OCI-LY1 (cell line): ENCODE data around the gene SOX18.

Source experiments
- H2AFZ ChIP-seq: fragments of 200-600 bp; sonication (generic), shearing (Covaris generic); 2 replicates; pipeline ENCODE4 v1.6.0; 2014; ENCODE audit warnings: antibody characterized with exemption, mild to moderate bottlenecking, low read length
- H3F3A ChIP-seq: fragments of 200-600 bp; sonication (generic), shearing (Covaris generic); 2 replicates; pipeline ENCODE4 v1.6.0; 2014; ENCODE audit warnings: mild to moderate bottlenecking, antibody characterized with exemption, low read length, moderate library complexity; ENCODE audit not compliant: insufficient read depth
- H3K27ac ChIP-seq: fragments of 200-600 bp; sonication (generic); 2 replicates; pipeline ENCODE4 v1.5.1; 2014; ENCODE audit warnings: low read length, mixed run types, mild to moderate bottlenecking, low read depth; ENCODE audit not compliant: poor library complexity, severe bottlenecking
- H3K27me3 ChIP-seq: fragments of 200-600 bp; sonication (generic); 2 replicates; pipeline ENCODE4 v1.6.0; 2014; ENCODE audit warnings: antibody characterized with exemption, mild to moderate bottlenecking, low read length, moderate library complexity; ENCODE audit not compliant: insufficient read depth
- H3K36me3 ChIP-seq: fragments of 200-600 bp; sonication (generic); 2 replicates; pipeline ENCODE4 v1.6.1; 2014; ENCODE audit warnings: mild to moderate bottlenecking, antibody characterized with exemption, low read length, moderate library complexity, mixed read lengths; ENCODE audit not compliant: insufficient read depth
- H3K4me1 ChIP-seq: fragments of 200-600 bp; sonication (generic); 2 replicates; pipeline ENCODE4 v1.5.1; 2014; ENCODE audit warnings: mild to moderate bottlenecking, low read length, moderate library complexity; ENCODE audit not compliant: insufficient read depth, severe bottlenecking
- H3K4me2 ChIP-seq: fragments of 200-600 bp; sonication (generic), shearing (Covaris generic); 2 replicates; pipeline ENCODE4 v1.6.1; 2014; ENCODE audit warnings: low read length
- H3K4me3 ChIP-seq: fragments of 200-600 bp; sonication (generic); 2 replicates; pipeline ENCODE4 v1.5.1; 2014; ENCODE audit warnings: low read length, low read depth, mild to moderate bottlenecking, mixed read lengths; ENCODE audit not compliant: poor library complexity, severe bottlenecking
- H3K79me2 ChIP-seq: fragments of 200-600 bp; shearing (Covaris generic); 2 replicates; pipeline ENCODE4 v1.6.1; 2016; ENCODE audit warnings: mixed run types, low read length, mixed read lengths; ENCODE audit not compliant: insufficient read depth
- H3K9ac ChIP-seq: fragments of 200-600 bp; sonication (generic), shearing (Covaris generic); 2 replicates; pipeline ENCODE4 v1.6.1; 2014; ENCODE audit warnings: mild to moderate bottlenecking, low read length, mixed read lengths
- H3K9me2 ChIP-seq: fragments of 200-600 bp; sonication (generic), shearing (Covaris generic); 2 replicates; pipeline ENCODE4 v1.6.1; 2014; ENCODE audit warnings: low read depth, mild to moderate bottlenecking, low read length, mixed read lengths
- H3K9me3 ChIP-seq: fragments of 200-600 bp; shearing (Covaris generic); 2 replicates; pipeline ENCODE4 v1.6.1; 2014; ENCODE audit warnings: low read length, mixed read lengths
- H4K20me1 ChIP-seq: fragments of 200-600 bp; sonication (generic), shearing (Covaris generic); 2 replicates; pipeline ENCODE4 v1.6.0; 2016; ENCODE audit warnings: mild to moderate bottlenecking, low read length; ENCODE audit not compliant: insufficient read depth
- CTCF ChIP-seq: fragments of 200-600 bp; sonication (generic), shearing (Covaris generic); IDR thresholded peaks from 2 replicates; pipeline ENCODE4 v1.5.1; 2017; ENCODE audit warnings: mild to moderate bottlenecking, antibody characterized with exemption, low read length, moderate library complexity, mixed read lengths
- EZH2 ChIP-seq: fragments of 200-600 bp; sonication (generic), shearing (Covaris generic); IDR thresholded peaks from 2 replicates; pipeline ENCODE4 v1.8.0; 2017; ENCODE audit warnings: borderline replicate concordance, mixed run types, mild to moderate bottlenecking, antibody characterized with exemption, low read length, moderate library complexity, mixed read lengths

Gene SOX18

GRCh38 chr20:64006902-64007301 is 42.5 kb downstream of the SOX18 start:
- no peak overlapping the region for H3K4me2 ChIP-seq
- H3K4me3 ChIP-seq, result no peak overlapping the region
- no peaks in the 10 kb centered on the region for H3K27me3 ChIP-seq
- peaks cover 10% of the 10 kb centered on the region for H3K9me3 ChIP-seq
- no peak overlapping the region for H3K27ac ChIP-seq
- H3F3A ChIP-seq, result no peaks in the 10 kb centered on the region
- H3K79me2 ChIP-seq, result no peaks in the 10 kb centered on the region
- H3K4me1 ChIP-seq, result peaks cover 14% of the 10 kb centered on the region
- H4K20me1 ChIP-seq, result no peaks in the 10 kb centered on the region
- no peak overlapping the region for H3K9ac ChIP-seq
- TF ChIP-seq CTCF (no peak), EZH2 (no peak)
- no peaks in the 10 kb centered on the region for H3K9me2 ChIP-seq
- H3K36me3 ChIP-seq, result peaks cover 80% of the 10 kb centered on the region
- no peak overlapping the region for H2AFZ ChIP-seq

GRCh38 chr20:64006490-64006889 is 42.9 kb downstream of the SOX18 start:
- Histone ChIP-seq H3K27ac (no peak overlapping the region), H3K4me2 (no peak overlapping the region), H3K9ac (no peak overlapping the region), H3K79me2 (no peaks in the 10 kb centered on the region), H3F3A (no peaks in the 10 kb centered on the region), H3K4me1 (peaks cover 12% of the 10 kb centered on the region), H3K9me2 (no peaks in the 10 kb centered on the region), H3K27me3 (no peaks in the 10 kb centered on the region), H2AFZ (no peak overlapping the region), H3K4me3 (no peak overlapping the region), H4K20me1 (no peaks in the 10 kb centered on the region), H3K9me3 (peaks cover 10% of the 10 kb centered on the region), H3K36me3 (peaks cover 81% of the 10 kb centered on the region)
- TF ChIP-seq CTCF (no peak), EZH2 (no peak)

- Histone ChIP-seq H3K4me1 (peaks cover 11% of the 10 kb centered on the region), H3K27ac (no peak overlapping the region), H3K36me3 (peaks cover 81% of the 10 kb centered on the region), H3K4me3 (no peak overlapping the region), H3K79me2 (no peaks in the 10 kb centered on the region), H4K20me1 (no peaks in the 10 kb centered on the region), H3K9me3 (peaks cover 10% of the 10 kb centered on the region), H3K9me2 (no peaks in the 10 kb centered on the region), H3K27me3 (no peaks in the 10 kb centered on the region), H3F3A (no peaks in the 10 kb centered on the region), H3K4me2 (no peak overlapping the region), H3K9ac (no peak overlapping the region), H2AFZ (no peak overlapping the region)
- TF ChIP-seq EZH2 (no peak), CTCF (no peak)
Observed at GRCh38 chr20:64005394-64005793, 44.0 kb downstream of the SOX18 start.
